GM18511 (cell line): ENCODE results near the gene HOXD3.

Experiments used
- ATAC-seq: cut with Tn5 transposase; IDR thresholded peaks from one replicate; pipeline ENCODE4 v1.9.1; 2021; ENCODE audit warnings: mild to moderate bottlenecking, moderate library complexity; ENCODE audit not compliant: unreplicated experiment

The HOXD3 gene

GRCh38 chr2:176161825-176162626 lies 4.9 kb downstream of the HOXD3 start:
- no peak for ATAC-seq

- ATAC-seq: no peak
Measured at GRCh38 chr2:176162911-176163671, 6.0 kb downstream of the HOXD3 start.

- ATAC-seq: no peak
Measured at GRCh38 chr2:176163672-176164056, 6.6 kb downstream of the HOXD3 start.

GRCh38 chr2:176164201-176164600 lies 7.1 kb downstream of the HOXD3 start:
- no peak for ATAC-seq

- no peak for ATAC-seq
Measured at GRCh38 chr2:176164611-176165369, 7.7 kb downstream of the HOXD3 start.

- no peak for ATAC-seq
Measured at GRCh38 chr2:176165370-176166050, 8.4 kb downstream of the HOXD3 start.

GRCh38 chr2:176166272-176166671 lies 9.2 kb downstream of the HOXD3 start:
- ATAC-seq: no peak

- ATAC-seq: no peak
Measured at GRCh38 chr2:176167398-176167797, 10.3 kb downstream of the HOXD3 start.

GRCh38 chr2:176169181-176169580 lies 12.1 kb downstream of the HOXD3 start:
- ATAC-seq: no peak

GRCh38 chr2:176169711-176170110 lies 12.6 kb downstream of the HOXD3 start:
- ATAC-seq: no peak

- no peak for ATAC-seq
Measured at GRCh38 chr2:176170602-176171305, 13.6 kb downstream of the HOXD3 start.

GRCh38 chr2:176171351-176172006 lies 14.4 kb downstream of the HOXD3 start:
- no peak for ATAC-seq

- ATAC-seq: no peak
Measured at GRCh38 chr2:176172007-176172894, 15.1 kb downstream of the HOXD3 start.

- ATAC-seq: no peak
Measured at GRCh38 chr2:176172895-176173566, 15.9 kb downstream of the HOXD3 start.

GRCh38 chr2:176173567-176174381 lies 16.7 kb downstream of the HOXD3 start:
- no peak for ATAC-seq

GRCh38 chr2:176174382-176174823 lies 17.3 kb downstream of the HOXD3 start:
- ATAC-seq: no peak
